HepG2 (cell line): ENCODE results near the gene BMPER. TPM values are rescaled to one million over a fixed set of nuclear protein-coding genes. Genes with fewer than 3 reads are reported as not detected.

Source experiments
- ATAC-seq: fragments of 200-7000 bp; cut with Tn5 transposase; 3 replicates; pipeline ENCODE4 v1.9.1; 2020; ENCODE audit warnings: mild to moderate bottlenecking, moderate library complexity
- BruUV-seq: library from RNA; stranded (reverse); fragments of 400-500 nt; replicated peaks from 2 replicates; lab custom pipeline; 2021; lab: Mats Ljungman, UMichigan
- CTCF ChIA-PET: fragments of 300-600 bp; formaldehyde crosslinking; extraction: SDS; loops from one replicate; lab custom pipeline; 2021; ENCODE audit warnings: low total read pairs, inconsistent platforms, low intra/inter-chr PET ratio; lab: Yijun Ruan, JAX
- POLR2A ChIA-PET: fragments of 350-600 bp; sonication (Branson Sonifier 250); formaldehyde crosslinking; loops from one replicate; lab custom pipeline; 2020; ENCODE audit warnings: antibody characterized with exemption, inconsistent platforms; lab: Yijun Ruan, JAX
- DNase-seq: peaks from one replicate; pipeline ENCODE4 v3.0.0-alpha.2; 2015; ENCODE audit warnings: low spot score
- FAIRE-seq: peaks from 3 replicates; lab custom pipeline; 2011; peaks lifted over from hg19 to GRCh38; lab: Jason Lieb, UNC
- H2AFZ ChIP-seq: one replicate; pipeline ENCODE4 v1.6.1; 2011; ENCODE audit warnings: low read length, inconsistent platforms
- H3K27ac ChIP-seq: fragments of 300-600 bp; 3 replicates; pipeline ENCODE4 v1.8.0; 2011; ENCODE audit warnings: mixed run types, mild to moderate bottlenecking, mixed read lengths, low read length, inconsistent platforms; ENCODE audit not compliant: insufficient read depth; ENCODE audit errors: extremely low read length
- H3K27me3 ChIP-seq, 2 experiments: fragments of 200-600 bp in 1 of 2; 2 replicates in 1 of 2; 3 replicates in 1 of 2; pipeline versions ENCODE4 v1.6.0 to v1.8.0; 2011; ENCODE audit warnings: low read length in 2 of 2, mild to moderate bottlenecking in 2 of 2, moderate library complexity in 2 of 2, inconsistent platforms in 1 of 2; ENCODE audit not compliant: insufficient read depth in 2 of 2, control insufficient read depth in 1 of 2
- H3K36me3 ChIP-seq, 2 experiments: fragments of 200-600 bp in 1 of 2; replicated peaks in 1 of 2; 2 replicates in 1 of 2; 3 replicates in 1 of 2; pipeline versions ENCODE4 v1.5.1 to v1.8.0; 2011; ENCODE audit warnings: low read length in 2 of 2, inconsistent platforms in 1 of 2; ENCODE audit not compliant: insufficient read depth in 2 of 2, control insufficient read depth in 1 of 2
- H3K4me1 ChIP-seq: 2 replicates; pipeline ENCODE4 v1.5.1; 2012; ENCODE audit warnings: low read length, inconsistent platforms; ENCODE audit not compliant: insufficient read depth
- H3K4me2 ChIP-seq: 2 replicates; pipeline ENCODE4 v1.6.0; 2011; ENCODE audit warnings: low read depth, low read length, inconsistent platforms
- H3K4me3 ChIP-seq, 3 experiments: fragments of 200-600 bp in 1 of 3; sonication (generic), shearing (Covaris generic) in 1 of 3; replicated peaks in 1 of 3; 2 replicates each; pipeline ENCODE4 v1.5.1; 2011 to 2016; ENCODE audit warnings: low read length in 3 of 3, inconsistent platforms in 2 of 3, low read depth in 2 of 3, mild to moderate bottlenecking in 2 of 3, control low read depth in 1 of 3, mixed read lengths in 1 of 3; ENCODE audit not compliant: insufficient read depth in 1 of 3
- H3K79me2 ChIP-seq: one replicate; pipeline ENCODE4 v1.6.1; 2011; ENCODE audit warnings: low read length, inconsistent platforms; ENCODE audit not compliant: insufficient read depth
- H3K9ac ChIP-seq: 2 replicates; pipeline ENCODE4 v1.6.0; 2011; ENCODE audit warnings: mild to moderate bottlenecking, low read depth, low read length, inconsistent platforms; ENCODE audit not compliant: insufficient read depth
- H3K9me3 ChIP-seq: 2 replicates; pipeline ENCODE4 v1.5.1; 2012; ENCODE audit warnings: mild to moderate bottlenecking, low read length
- H4K20me1 ChIP-seq: 2 replicates; pipeline ENCODE4 v1.6.0; 2011; ENCODE audit warnings: inconsistent platforms, mild to moderate bottlenecking, low read length, moderate library complexity; ENCODE audit not compliant: insufficient read depth
- AGO1 ChIP-seq: fragments of 200-400 bp; formaldehyde crosslinking; IDR thresholded peaks from 2 replicates; pipeline ENCODE4 v1.6.1; 2017; ENCODE audit warnings: mild to moderate bottlenecking, low read depth, low read length, moderate library complexity; ENCODE audit not compliant: poor library complexity, severe bottlenecking
- CBX2 ChIP-seq, 2 experiments: fragments of 200-600 bp in 1 of 2; sonication (generic); formaldehyde crosslinking in 1 of 2; IDR thresholded peaks; 2 replicates each; pipeline versions ENCODE4 v1.7.0 to v1.8.1; 2018 to 2022; ENCODE audit warnings: low read depth in 2 of 2, low read length in 1 of 2, mild to moderate bottlenecking in 1 of 2, missing genetic modification reagents in 1 of 2
- CEBPB ChIP-seq: IDR thresholded peaks from 2 replicates; pipeline ENCODE4 v1.6.1; 2011; ENCODE audit warnings: low read depth, low read length, improper control_type of control experiment, borderline replicate concordance
- CREM ChIP-seq, 2 experiments: sonication (generic) in 1 of 2; formaldehyde crosslinking in 1 of 2; IDR thresholded peaks; 2 replicates each; pipeline versions ENCODE4 v1.4.0 to v1.6.1; 2016 to 2020; ENCODE audit warnings: antibody characterized with exemption in 1 of 2, mild to moderate bottlenecking in 1 of 2, missing genetic modification reagents in 1 of 2
- GATAD2A ChIP-seq: IDR thresholded peaks from 2 replicates; pipeline ENCODE4 v1.6.1; 2016
- POLR2A ChIP-seq, 2 experiments: IDR thresholded peaks; 2 replicates each; pipeline ENCODE4 v1.6.1; 2011; ENCODE audit warnings: low read depth in 2 of 2, low read length in 2 of 2, mild to moderate bottlenecking in 1 of 2, moderate library complexity in 1 of 2; ENCODE audit not compliant: insufficient read depth in 1 of 2
- PPARG ChIP-seq: conservative IDR thresholded peaks from 2 replicates; pipeline ENCODE4 v1.6.1; 2016; ENCODE audit warnings: missing biosample characterization, missing genetic modification reagents
- RARG ChIP-seq: sonication (generic); formaldehyde crosslinking; IDR thresholded peaks from 2 replicates; pipeline ENCODE4 v1.4.0; 2020; ENCODE audit warnings: low read depth, mild to moderate bottlenecking, missing genetic modification reagents
- REXO4 ChIP-seq: sonication (generic); formaldehyde crosslinking; IDR thresholded peaks from 2 replicates; pipeline ENCODE4 v1.8.0; 2022; ENCODE audit warnings: missing genetic modification reagents, mild to moderate bottlenecking, borderline replicate concordance
- ZNF431 ChIP-seq: sonication (generic); formaldehyde crosslinking; IDR thresholded peaks from 2 replicates; pipeline ENCODE4 v1.9.0; 2022; ENCODE audit warnings: missing genetic modification reagents, low read depth, mild to moderate bottlenecking, borderline replicate concordance
- ZNF75D ChIP-seq: sonication (generic); formaldehyde crosslinking; IDR thresholded peaks from 2 replicates; pipeline ENCODE4 v1.8.1; 2023; ENCODE audit warnings: missing genetic modification reagents, mild to moderate bottlenecking, borderline replicate concordance
- WGBS: methylation state at CpG from one replicate; pipeline ENCODE4 v1.1.6; 2017; ENCODE audit warnings: low lambda C conversion rate; 5-methylcytosine and 5-hydroxymethylcytosine counted together
- in situ Hi-C: cut with HindIII; loops from 2 replicates; pipeline ENCODE4 v1.10.0; 2017; ENCODE audit warnings: low pct_unique_long_range_greater_than_20kb; ENCODE audit not compliant: extremely low pct_ligation_motif_present
- intact Hi-C: fragments of 100-400 bp; cut with micrococcal nuclease; formaldehyde crosslinking; loops from one replicate; pipeline ENCODE4 v1.10.0; 2022; ENCODE audit not compliant: unreplicated experiment
- polyA plus RNA-seq, 8 experiments: library from polyadenylated mRNA; depleted of rRNA in 3 of 8; stranded (reverse) in 7 of 8; unstranded in 1 of 8; fragments of >200 nt; fragmentation: Illumina TruSeq in 4 of 8; extraction: Trizol in 4 of 8; gene quantifications; 2 replicates each; pipeline versions ENCODE4 v1.2.1 to v1.2.3, GENCODE V29; 2011 to 2016; ENCODE audit warnings: low read depth in 4 of 8, missing spikeins in 1 of 8, mixed read lengths in 1 of 8; ENCODE audit not compliant: insufficient read depth in 1 of 8
- total RNA-seq, 5 experiments: library from RNA; depleted of rRNA; stranded (reverse); fragments of >200 nt; fragmentation: Illumina TruSeq; extraction: Trizol; gene quantifications; 2 replicates each; pipeline ENCODE4 v1.2.3, GENCODE V29; 2016; ENCODE audit warnings: low read depth in 1 of 5
- TF ChIP-seq, protein P1 (sequence below): sonication (generic); formaldehyde crosslinking; IDR thresholded peaks from 2 replicates; pipeline ENCODE4 v1.8.0; 2022; ENCODE audit warnings: missing genetic modification reagents, mild to moderate bottlenecking, inconsistent platforms, borderline replicate concordance
- TF ChIP-seq, protein P2 (sequence below): sonication (generic); formaldehyde crosslinking; IDR thresholded peaks from 2 replicates; pipeline ENCODE4 v1.5.0; 2020; ENCODE audit warnings: mild to moderate bottlenecking, missing genetic modification reagents
- TF ChIP-seq, protein P3 (sequence below): sonication (generic); formaldehyde crosslinking; IDR thresholded peaks from 2 replicates; pipeline ENCODE4 v1.5.1; 2020; ENCODE audit warnings: mild to moderate bottlenecking, missing genetic modification reagents, moderate library complexity

BMPER gene
- total and polyA plus RNA-seq, 2 of the 13 experiments (the other 11 are each of a cell fraction or from before 2014, with no cell fraction given), result not detected

DNA sequence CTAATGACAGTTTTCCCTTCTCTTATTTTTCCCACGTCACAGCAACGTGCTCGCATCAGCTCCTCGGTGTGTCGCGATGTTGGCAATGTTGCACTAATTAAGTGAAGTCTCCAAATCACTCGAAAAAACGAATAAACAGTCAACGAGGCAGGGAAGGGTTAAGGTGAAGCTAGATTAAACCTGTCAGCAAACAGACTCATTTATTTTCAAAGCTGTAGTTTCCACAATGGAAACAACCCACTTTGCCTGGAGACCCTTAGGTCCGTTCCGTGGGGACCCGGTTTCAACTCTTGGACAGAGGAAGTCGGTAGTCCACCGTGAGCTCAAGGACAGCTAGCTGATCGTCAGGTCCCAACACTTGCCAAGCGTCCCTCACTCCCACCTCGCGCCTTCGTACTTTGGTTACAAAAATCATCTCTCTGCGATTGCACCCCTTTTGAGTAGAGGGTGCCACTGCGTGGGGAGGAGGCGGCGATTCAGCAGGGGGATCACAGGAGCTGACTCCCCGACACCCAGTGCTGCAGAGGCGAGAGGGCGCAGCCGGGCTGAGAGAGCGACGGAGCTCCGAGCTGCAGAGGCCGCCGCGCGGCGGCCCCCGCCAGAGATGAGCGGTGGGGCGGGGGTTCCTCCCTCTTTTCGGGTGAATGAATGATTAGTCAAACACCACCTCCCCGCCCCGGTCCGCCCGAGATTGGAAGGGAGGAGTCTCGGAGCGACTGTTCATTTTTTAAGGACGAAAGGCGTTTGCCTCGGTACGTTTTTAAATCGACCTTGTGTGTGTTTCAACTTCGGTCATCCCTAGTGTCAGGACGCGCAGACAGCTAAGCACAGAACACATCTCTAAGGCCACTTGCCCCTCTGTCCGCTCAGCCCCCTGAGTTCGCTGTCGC is 1.3 kb upstream of the BMPER start:
- no TSS peak for BruUV-seq
- Histone ChIP-seq H4K20me1 (no peaks in the 10 kb centered on the region), H3K9ac (no peak overlapping the region), H2AFZ (no peak overlapping the region), H3K27ac (no peak overlapping the region), H3K27me3 (peaks cover 3 to 30% of the 10 kb centered on the region in 2 experiments; a peak in 3 of 5 replicates), H3K36me3 (no peaks in the 10 kb centered on the region), H3K79me2 (no peaks in the 10 kb centered on the region), H3K9me3 (no peaks in the 10 kb centered on the region), H3K4me1 (peaks cover 12% of the 10 kb centered on the region), H3K4me2 (peak overlapping the region; percentile 86), H3K4me3 (peak overlapping the region; percentile 48 to 69 (median 52))
- ChIA-PET CTCF (no interaction called here), POLR2A (no interaction called here)
- ATAC-seq (peak; percentile 74), DNase-seq (peak; percentile 3), FAIRE-seq (no peak)
- 25% methylated on average over 25 of the region's 56 CpGs for WGBS
- in situ Hi-C loops (no loop called here), intact Hi-C loops (no loop called here)
- TF ChIP-seq RARG (CRISPR knock-in tag), result no peak
- no peak for TF ChIP-seq POLR2A (IDR thresholded peaks at IDR 0.05; ENCODE audit: insufficient read depth in 1 of 2, low read depth in 2 of 2, low read length in 2 of 2)
- no peak for TF ChIP-seq REXO4 (CRISPR knock-in tag)
- TF ChIP-seq, protein P1, sequence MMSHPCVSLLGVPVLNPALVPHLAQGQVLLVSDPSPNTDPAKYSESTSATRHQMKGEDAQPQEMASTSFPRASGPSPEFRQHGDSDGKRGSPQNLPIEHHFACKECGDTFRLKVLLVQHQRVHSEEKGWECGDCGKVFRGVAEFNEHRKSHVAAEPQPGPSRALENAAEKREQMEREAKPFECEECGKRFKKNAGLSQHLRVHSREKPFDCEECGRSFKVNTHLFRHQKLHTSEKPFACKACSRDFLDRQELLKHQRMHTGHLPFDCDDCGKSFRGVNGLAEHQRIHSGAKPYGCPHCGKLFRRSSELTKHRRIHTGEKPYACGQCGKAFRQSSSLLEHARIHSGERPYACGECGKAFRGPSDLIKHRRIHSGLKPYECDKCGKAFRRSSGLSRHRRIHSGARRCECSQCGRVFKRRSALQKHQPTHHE, result no peak
- TF ChIP-seq, protein P2, sequence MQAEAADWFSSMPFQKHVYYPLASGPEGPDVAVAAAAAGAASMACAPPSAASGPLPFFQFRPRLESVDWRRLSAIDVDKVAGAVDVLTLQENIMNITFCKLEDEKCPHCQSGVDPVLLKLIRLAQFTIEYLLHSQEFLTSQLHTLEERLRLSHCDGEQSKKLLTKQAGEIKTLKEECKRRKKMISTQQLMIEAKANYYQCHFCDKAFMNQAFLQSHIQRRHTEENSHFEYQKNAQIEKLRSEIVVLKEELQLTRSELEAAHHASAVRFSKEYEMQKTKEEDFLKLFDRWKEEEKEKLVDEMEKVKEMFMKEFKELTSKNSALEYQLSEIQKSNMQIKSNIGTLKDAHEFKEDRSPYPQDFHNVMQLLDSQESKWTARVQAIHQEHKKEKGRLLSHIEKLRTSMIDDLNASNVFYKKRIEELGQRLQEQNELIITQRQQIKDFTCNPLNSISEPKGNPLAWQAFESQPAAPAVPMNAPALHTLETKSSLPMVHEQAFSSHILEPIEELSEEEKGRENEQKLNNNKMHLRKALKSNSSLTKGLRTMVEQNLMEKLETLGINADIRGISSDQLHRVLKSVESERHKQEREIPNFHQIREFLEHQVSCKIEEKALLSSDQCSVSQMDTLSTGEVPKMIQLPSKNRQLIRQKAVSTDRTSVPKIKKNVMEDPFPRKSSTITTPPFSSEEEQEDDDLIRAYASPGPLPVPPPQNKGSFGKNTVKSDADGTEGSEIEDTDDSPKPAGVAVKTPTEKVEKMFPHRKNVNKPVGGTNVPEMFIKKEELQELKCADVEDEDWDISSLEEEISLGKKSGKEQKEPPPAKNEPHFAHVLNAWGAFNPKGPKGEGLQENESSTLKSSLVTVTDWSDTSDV (CRISPR knock-in tag), result no peak
- 0 out of 2 replicates have a peak, but pooled peaks have one; percentile 36 for TF ChIP-seq CBX2 (IDR thresholded peaks at IDR 0.05; ENCODE audit: low read depth, low read length)
- no peak for TF ChIP-seq CBX2 (CRISPR knock-in tag; IDR thresholded peaks at IDR 0.05; ENCODE audit: low read depth)
- TF ChIP-seq, protein P3, sequence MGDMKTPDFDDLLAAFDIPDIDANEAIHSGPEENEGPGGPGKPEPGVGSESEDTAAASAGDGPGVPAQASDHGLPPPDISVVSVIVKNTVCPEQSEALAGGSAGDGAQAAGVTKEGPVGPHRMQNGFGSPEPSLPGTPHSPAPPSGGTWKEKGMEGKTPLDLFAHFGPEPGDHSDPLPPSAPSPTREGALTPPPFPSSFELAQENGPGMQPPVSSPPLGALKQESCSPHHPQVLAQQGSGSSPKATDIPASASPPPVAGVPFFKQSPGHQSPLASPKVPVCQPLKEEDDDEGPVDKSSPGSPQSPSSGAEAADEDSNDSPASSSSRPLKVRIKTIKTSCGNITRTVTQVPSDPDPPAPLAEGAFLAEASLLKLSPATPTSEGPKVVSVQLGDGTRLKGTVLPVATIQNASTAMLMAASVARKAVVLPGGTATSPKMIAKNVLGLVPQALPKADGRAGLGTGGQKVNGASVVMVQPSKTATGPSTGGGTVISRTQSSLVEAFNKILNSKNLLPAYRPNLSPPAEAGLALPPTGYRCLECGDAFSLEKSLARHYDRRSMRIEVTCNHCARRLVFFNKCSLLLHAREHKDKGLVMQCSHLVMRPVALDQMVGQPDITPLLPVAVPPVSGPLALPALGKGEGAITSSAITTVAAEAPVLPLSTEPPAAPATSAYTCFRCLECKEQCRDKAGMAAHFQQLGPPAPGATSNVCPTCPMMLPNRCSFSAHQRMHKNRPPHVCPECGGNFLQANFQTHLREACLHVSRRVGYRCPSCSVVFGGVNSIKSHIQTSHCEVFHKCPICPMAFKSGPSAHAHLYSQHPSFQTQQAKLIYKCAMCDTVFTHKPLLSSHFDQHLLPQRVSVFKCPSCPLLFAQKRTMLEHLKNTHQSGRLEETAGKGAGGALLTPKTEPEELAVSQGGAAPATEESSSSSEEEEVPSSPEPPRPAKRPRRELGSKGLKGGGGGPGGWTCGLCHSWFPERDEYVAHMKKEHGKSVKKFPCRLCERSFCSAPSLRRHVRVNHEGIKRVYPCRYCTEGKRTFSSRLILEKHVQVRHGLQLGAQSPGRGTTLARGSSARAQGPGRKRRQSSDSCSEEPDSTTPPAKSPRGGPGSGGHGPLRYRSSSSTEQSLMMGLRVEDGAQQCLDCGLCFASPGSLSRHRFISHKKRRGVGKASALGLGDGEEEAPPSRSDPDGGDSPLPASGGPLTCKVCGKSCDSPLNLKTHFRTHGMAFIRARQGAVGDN (CRISPR knock-in tag), result 0 out of 2 replicates have a peak, but pooled peaks have one; percentile 27
- TF ChIP-seq CREM (IDR thresholded peaks at IDR 0.05), result no peak
- no peak for TF ChIP-seq CREM (CRISPR knock-in tag; IDR thresholded peaks at IDR 0.05)
- no peak for TF ChIP-seq ZNF431 (CRISPR knock-in tag)
- no peak for TF ChIP-seq CEBPB
- TF ChIP-seq AGO1, result no peak
- no peak for TF ChIP-seq GATAD2A
- TF ChIP-seq ZNF75D (CRISPR knock-in tag), result no peak
- TF ChIP-seq PPARG (CRISPR knock-in tag), result no peak
